ENCODE measurements around the gene FGF12. TPM values are rescaled to one million over a fixed set of nuclear protein-coding genes. Genes with fewer than 3 reads are reported as not detected.

FGF12 gene
- total RNA-seq, 1 donor from 2014 or later: 3.9 TPM

DNA sequence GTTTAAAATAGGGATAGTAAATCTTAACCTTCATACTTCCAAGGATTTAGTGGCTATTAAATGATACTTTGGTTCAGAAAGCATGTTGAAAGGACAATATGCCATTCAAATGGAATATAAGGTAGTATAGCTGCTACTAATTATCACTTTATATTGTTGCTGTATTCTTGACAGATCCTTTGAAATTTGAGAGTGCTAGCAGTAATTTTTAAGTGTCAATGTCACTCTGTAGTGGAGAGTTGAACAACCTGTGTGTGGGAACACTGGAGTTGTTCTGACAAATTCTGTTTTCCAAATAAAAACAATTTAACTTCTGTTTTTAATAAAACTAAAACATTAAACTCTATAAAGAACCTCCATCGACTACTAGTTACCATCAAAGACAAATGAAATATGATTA is 565.7 kb downstream of the FGF12 start:
- no peaks in the 10 kb centered on the region for H3K4me1 ChIP-seq

DNA sequence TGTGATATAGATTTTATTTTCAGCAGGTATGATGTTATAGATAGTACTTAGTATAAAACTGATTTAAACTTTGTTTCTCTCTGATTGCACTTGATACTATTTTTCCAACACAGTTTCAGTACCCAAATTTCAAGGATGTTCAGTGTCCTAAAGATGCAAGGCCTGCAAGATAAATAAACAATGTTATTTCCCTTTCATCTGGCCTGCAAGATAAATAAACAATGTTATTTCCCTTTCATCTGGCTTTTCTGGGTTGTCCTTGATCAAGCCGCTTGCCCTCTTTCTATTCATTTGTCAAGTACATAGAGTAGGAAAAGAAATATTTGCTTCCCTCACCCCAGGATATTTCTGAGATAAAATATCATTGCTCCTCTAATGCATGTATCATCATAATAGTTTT is 571.0 kb downstream of the FGF12 start:
- TF ChIP-seq, protein P1, sequence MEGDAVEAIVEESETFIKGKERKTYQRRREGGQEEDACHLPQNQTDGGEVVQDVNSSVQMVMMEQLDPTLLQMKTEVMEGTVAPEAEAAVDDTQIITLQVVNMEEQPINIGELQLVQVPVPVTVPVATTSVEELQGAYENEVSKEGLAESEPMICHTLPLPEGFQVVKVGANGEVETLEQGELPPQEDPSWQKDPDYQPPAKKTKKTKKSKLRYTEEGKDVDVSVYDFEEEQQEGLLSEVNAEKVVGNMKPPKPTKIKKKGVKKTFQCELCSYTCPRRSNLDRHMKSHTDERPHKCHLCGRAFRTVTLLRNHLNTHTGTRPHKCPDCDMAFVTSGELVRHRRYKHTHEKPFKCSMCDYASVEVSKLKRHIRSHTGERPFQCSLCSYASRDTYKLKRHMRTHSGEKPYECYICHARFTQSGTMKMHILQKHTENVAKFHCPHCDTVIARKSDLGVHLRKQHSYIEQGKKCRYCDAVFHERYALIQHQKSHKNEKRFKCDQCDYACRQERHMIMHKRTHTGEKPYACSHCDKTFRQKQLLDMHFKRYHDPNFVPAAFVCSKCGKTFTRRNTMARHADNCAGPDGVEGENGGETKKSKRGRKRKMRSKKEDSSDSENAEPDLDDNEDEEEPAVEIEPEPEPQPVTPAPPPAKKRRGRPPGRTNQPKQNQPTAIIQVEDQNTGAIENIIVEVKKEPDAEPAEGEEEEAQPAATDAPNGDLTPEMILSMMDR (IDR thresholded peaks at IDR 0.05): no peak
- H3K27ac ChIP-seq: no peak overlapping the region
- H3K36me3 ChIP-seq: no peaks in the 10 kb centered on the region
- ATAC-seq (no peak), DNase-seq (no peak)
- no peaks in the 10 kb centered on the region for H3K4me1 ChIP-seq
- H3K4me3 ChIP-seq: no peak overlapping the region
- intact Hi-C loops (cut with DNase I): no loop called here
- no peaks in the 10 kb centered on the region for H3K27me3 ChIP-seq (ENCODE audit: low read depth)
- H3K9me3 ChIP-seq: no peaks in the 10 kb centered on the region

More for the DNA sequence above, 565.7 kb downstream of the FGF12 start:
- Histone ChIP-seq H3K36me3 (no peaks in the 10 kb centered on the region), H3K9me3 (no peaks in the 10 kb centered on the region), H3K27me3 (ENCODE audit: low read depth) (no peaks in the 10 kb centered on the region), H3K4me3 (no peak overlapping the region), H3K27ac (no peak overlapping the region)
- ATAC-seq (no peak), DNase-seq (no peak)
- TF ChIP-seq, protein P1 (IDR thresholded peaks at IDR 0.05): no peak
- intact Hi-C loops (cut with DNase I): no loop called here

DNA sequence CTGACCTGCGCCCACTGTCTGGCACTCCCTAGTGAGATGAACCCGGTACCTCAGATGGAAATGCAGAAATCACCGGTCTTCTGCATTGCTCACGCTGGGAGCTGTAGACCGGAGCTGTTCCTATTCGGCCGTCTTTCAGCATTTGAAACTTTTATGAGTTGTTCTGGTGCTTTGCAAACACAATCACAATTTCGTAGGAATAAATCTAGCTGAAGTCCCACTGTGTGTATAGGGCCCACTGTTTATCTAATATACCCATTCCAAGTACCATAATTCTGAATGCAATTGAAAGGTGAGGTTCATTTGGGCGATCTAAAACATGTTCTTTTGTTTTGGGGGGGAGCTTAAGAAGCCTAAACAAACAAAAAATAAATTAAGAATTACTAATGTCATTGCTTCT is 572.1 kb downstream of the FGF12 start:
- no peak overlapping the region for H3K4me3 ChIP-seq
- TF ChIP-seq, protein P1 (IDR thresholded peaks at IDR 0.05): no peak
- intact Hi-C loops (cut with DNase I): no loop called here
- ATAC-seq (no peak), DNase-seq (no peak)
- H3K9me3 ChIP-seq: no peaks in the 10 kb centered on the region
- no peaks in the 10 kb centered on the region for H3K27me3 ChIP-seq (ENCODE audit: low read depth)
- H3K27ac ChIP-seq: no peak overlapping the region
- no peaks in the 10 kb centered on the region for H3K36me3 ChIP-seq
- H3K4me1 ChIP-seq: no peaks in the 10 kb centered on the region

DNA sequence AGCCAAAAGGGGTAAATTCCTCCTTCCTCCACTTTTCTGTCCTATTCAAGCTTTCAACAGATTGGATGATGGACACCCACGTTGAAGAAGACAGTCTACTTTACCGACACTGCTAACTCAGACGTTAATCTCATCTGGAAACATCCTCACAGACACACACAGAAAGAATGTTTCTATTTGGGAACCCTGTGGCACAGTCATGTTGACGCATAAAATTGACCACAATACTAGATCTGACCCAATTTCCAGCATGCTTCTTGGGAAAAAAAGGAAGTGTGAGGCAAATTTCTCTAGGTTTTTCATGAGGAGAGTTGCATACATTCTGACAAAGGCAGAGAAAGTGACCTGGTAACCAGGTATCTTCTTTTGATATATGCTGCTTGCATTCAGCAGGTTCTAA is 594.1 kb downstream of the FGF12 start:
- Histone ChIP-seq H3K9me3 (no peaks in the 10 kb centered on the region), H3K36me3 (no peaks in the 10 kb centered on the region), H3K27ac (no peak overlapping the region), H3K27me3 (ENCODE audit: low read depth) (no peaks in the 10 kb centered on the region), H3K4me1 (no peaks in the 10 kb centered on the region), H3K4me3 (no peak overlapping the region)
- no peak for ATAC-seq
- intact Hi-C loops (cut with DNase I): loop anchor here (10.0 kb wide), 1 partner anchor 312 kb away; no protein-coding TSS in a partner anchor
- TF ChIP-seq, protein P1 (IDR thresholded peaks at IDR 0.05): no peak
- no peak for DNase-seq

DNA sequence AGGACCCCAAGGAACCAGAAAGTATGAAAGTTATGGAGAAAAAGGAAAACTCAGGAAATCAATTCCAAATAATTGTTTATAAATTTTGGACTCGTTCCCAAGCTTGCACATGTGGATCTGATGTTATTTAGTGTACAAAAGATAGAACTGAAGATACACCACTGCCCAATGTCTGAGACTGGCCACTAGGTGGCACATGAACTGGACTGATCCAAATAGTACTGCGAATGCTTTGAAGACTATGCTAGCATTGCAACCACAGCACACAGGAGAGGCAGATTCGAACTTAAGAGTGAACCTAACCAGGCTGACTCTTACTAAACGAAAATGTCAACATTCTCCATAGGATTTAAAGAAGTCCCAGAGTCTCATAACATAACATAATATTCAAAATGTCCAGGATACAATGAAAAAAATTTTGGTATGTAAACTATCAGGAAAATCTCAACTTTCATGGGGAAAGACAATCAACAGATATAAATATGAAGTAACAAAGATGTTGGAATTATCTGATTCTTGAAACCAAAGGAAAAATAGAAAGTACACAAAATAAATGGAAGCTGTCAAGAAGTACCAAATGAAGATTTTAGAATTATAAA is 596.7 kb downstream of the FGF12 start:
- TF ChIP-seq, protein P1 (IDR thresholded peaks at IDR 0.05): peak; percentile 68
- Histone ChIP-seq H3K36me3 (no peaks in the 10 kb centered on the region), H3K4me1 (no peaks in the 10 kb centered on the region), H3K27me3 (ENCODE audit: low read depth) (no peaks in the 10 kb centered on the region), H3K9me3 (no peaks in the 10 kb centered on the region), H3K27ac (no peak overlapping the region), H3K4me3 (no peak overlapping the region)
- intact Hi-C loops (cut with DNase I): loop anchor here (10.0 kb wide), 1 partner anchor 314 kb away; no protein-coding TSS in a partner anchor
- no peak for DNase-seq
- ATAC-seq: peak; percentile 67 to 72
